HepG2 (cell line): ENCODE data around the gene RBPJ. TPM values are rescaled to one million over a fixed set of nuclear protein-coding genes. Genes with fewer than 3 reads are reported as not detected.

ENCODE experiments used
- HDAC2 ChIP-seq: sonication (generic); formaldehyde crosslinking; IDR thresholded peaks from 2 replicates; pipeline ENCODE4 v1.4.0; 2020; ENCODE audit warnings: missing genetic modification reagents
- ISL2 ChIP-seq: sonication (generic); formaldehyde crosslinking; IDR thresholded peaks from 2 replicates; pipeline ENCODE4 v1.5.0; 2020; ENCODE audit warnings: missing genetic modification reagents
- KDM2A ChIP-seq: sonication (generic); formaldehyde crosslinking; IDR thresholded peaks from 2 replicates; pipeline ENCODE4 v1.4.0; 2020; ENCODE audit warnings: low read depth, missing genetic modification reagents, borderline replicate concordance
- PCBP2 ChIP-seq: fragments of 200-400 bp; formaldehyde crosslinking; optimal IDR thresholded peaks from 2 replicates; pipeline ENCODE3; 2018; ENCODE audit warnings: low read length, low read depth; ENCODE audit not compliant: poor library complexity, severe bottlenecking
- RBM22 ChIP-seq: fragments of 200-400 bp; formaldehyde crosslinking; optimal IDR thresholded peaks from 2 replicates; pipeline ENCODE3; 2017; ENCODE audit warnings: mild to moderate bottlenecking, low read length, moderate library complexity
- YEATS4 ChIP-seq: sonication (generic); formaldehyde crosslinking; IDR thresholded peaks from 2 replicates; pipeline ENCODE4 v1.4.0; 2020; ENCODE audit warnings: missing genetic modification reagents, borderline replicate concordance
- YY1 ChIP-seq: IDR thresholded peaks from 2 replicates; pipeline ENCODE4 v1.6.1; 2011; ENCODE audit warnings: low read length, low read depth, moderate library complexity, mild to moderate bottlenecking; ENCODE audit not compliant: insufficient read depth, insufficient replicate concordance
- ZFP62 ChIP-seq: sonication (generic); formaldehyde crosslinking; IDR thresholded peaks from 2 replicates; pipeline ENCODE4 v1.4.0; 2020; ENCODE audit warnings: missing genetic modification reagents
- ZNF468 ChIP-seq: sonication (generic); formaldehyde crosslinking; IDR thresholded peaks from 2 replicates; pipeline ENCODE4 v1.8.0; 2022; ENCODE audit warnings: mild to moderate bottlenecking, moderate library complexity, missing genetic modification reagents
- polyA plus RNA-seq, 8 experiments: library from polyadenylated mRNA; depleted of rRNA in 3 of 8; stranded (reverse) in 7 of 8; unstranded in 1 of 8; fragments of >200 nt; fragmentation: Illumina TruSeq in 4 of 8; extraction: Trizol in 4 of 8; gene quantifications; 2 replicates each; pipeline versions ENCODE4 v1.2.1 to v1.2.3, GENCODE V29; 2011 to 2016; ENCODE audit warnings: low read depth in 4 of 8, missing spikeins in 1 of 8, mixed read lengths in 1 of 8; ENCODE audit not compliant: insufficient read depth in 1 of 8
- total RNA-seq, 5 experiments: library from RNA; depleted of rRNA; stranded (reverse); fragments of >200 nt; fragmentation: Illumina TruSeq; extraction: Trizol; gene quantifications; 2 replicates each; pipeline ENCODE4 v1.2.3, GENCODE V29; 2016; ENCODE audit warnings: low read depth in 1 of 5
- TF ChIP-seq, protein P1 (sequence below): IDR thresholded peaks from 2 replicates; pipeline ENCODE4 v1.4.0; 2020; ENCODE audit warnings: mild to moderate bottlenecking, missing genetic modification reagents
- TF ChIP-seq, protein P2 (sequence below): sonication (generic); formaldehyde crosslinking; IDR thresholded peaks from 2 replicates; pipeline ENCODE4 v1.5.0; 2020; ENCODE audit warnings: mild to moderate bottlenecking, missing genetic modification reagents
- TF ChIP-seq, protein P3 (sequence below): sonication (generic); formaldehyde crosslinking; IDR thresholded peaks from 2 replicates; pipeline ENCODE4 v1.4.0; 2020; ENCODE audit warnings: missing genetic modification reagents, borderline replicate concordance
- TF ChIP-seq, protein P4 (sequence below): sonication (generic); formaldehyde crosslinking; IDR thresholded peaks from 2 replicates; pipeline ENCODE4 v1.4.0; 2020; ENCODE audit warnings: mild to moderate bottlenecking, missing genetic modification reagents

RBPJ gene
- total and polyA plus RNA-seq, 2 of the 13 experiments (the other 11 are each of a cell fraction or from before 2014, with no cell fraction given), result 25.9 to 33.2 TPM

DNA sequence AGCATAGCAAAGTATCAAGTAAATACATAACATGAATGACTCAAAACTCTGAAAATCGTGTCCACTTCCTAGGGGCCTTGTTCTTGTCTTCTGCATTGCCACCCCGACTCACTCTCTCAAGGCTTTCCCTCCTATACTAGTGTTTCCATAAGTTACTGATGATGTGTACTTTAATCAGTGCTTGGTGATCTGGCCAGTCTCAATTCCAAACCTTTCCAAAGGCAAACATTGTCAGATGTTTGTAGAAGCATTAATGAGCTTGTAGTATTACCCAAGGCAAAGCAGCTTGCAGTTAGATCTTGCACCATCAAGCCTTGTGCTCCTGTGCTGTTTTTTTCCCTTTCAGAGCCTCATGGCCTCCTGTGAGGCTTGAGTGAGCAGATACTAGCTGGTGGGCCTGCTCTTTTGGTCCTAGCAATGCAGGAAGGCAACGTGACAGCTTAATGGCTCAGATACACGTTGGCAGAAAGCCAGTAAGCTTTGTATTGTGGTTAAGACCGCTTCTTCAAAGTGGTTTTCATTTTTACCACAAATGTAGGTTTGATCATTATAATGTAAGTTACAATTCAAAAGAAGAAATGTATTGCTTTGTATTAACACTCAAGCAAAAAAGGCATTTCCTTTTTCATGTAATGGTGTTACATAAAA, 51.8 kb downstream of the RBPJ start (continued):
- TF ChIP-seq, protein P1, sequence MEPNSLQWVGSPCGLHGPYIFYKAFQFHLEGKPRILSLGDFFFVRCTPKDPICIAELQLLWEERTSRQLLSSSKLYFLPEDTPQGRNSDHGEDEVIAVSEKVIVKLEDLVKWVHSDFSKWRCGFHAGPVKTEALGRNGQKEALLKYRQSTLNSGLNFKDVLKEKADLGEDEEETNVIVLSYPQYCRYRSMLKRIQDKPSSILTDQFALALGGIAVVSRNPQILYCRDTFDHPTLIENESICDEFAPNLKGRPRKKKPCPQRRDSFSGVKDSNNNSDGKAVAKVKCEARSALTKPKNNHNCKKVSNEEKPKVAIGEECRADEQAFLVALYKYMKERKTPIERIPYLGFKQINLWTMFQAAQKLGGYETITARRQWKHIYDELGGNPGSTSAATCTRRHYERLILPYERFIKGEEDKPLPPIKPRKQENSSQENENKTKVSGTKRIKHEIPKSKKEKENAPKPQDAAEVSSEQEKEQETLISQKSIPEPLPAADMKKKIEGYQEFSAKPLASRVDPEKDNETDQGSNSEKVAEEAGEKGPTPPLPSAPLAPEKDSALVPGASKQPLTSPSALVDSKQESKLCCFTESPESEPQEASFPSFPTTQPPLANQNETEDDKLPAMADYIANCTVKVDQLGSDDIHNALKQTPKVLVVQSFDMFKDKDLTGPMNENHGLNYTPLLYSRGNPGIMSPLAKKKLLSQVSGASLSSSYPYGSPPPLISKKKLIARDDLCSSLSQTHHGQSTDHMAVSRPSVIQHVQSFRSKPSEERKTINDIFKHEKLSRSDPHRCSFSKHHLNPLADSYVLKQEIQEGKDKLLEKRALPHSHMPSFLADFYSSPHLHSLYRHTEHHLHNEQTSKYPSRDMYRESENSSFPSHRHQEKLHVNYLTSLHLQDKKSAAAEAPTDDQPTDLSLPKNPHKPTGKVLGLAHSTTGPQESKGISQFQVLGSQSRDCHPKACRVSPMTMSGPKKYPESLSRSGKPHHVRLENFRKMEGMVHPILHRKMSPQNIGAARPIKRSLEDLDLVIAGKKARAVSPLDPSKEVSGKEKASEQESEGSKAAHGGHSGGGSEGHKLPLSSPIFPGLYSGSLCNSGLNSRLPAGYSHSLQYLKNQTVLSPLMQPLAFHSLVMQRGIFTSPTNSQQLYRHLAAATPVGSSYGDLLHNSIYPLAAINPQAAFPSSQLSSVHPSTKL (CRISPR knock-in tag), result peak; percentile 77
- TF ChIP-seq RBM22 (peak; percentile 59), YY1 (no peak), ZFP62 (CRISPR knock-in tag) (no peak), HDAC2 (CRISPR knock-in tag) (peak; percentile 78), KDM2A (CRISPR knock-in tag) (no peak), ISL2 (CRISPR knock-in tag) (peak; percentile 67; the same call in 1 of the 2 replicates), PCBP2 (no peak), ZNF468 (CRISPR knock-in tag) (no peak), YEATS4 (CRISPR knock-in tag) (no peak)
- TF ChIP-seq, protein P2, sequence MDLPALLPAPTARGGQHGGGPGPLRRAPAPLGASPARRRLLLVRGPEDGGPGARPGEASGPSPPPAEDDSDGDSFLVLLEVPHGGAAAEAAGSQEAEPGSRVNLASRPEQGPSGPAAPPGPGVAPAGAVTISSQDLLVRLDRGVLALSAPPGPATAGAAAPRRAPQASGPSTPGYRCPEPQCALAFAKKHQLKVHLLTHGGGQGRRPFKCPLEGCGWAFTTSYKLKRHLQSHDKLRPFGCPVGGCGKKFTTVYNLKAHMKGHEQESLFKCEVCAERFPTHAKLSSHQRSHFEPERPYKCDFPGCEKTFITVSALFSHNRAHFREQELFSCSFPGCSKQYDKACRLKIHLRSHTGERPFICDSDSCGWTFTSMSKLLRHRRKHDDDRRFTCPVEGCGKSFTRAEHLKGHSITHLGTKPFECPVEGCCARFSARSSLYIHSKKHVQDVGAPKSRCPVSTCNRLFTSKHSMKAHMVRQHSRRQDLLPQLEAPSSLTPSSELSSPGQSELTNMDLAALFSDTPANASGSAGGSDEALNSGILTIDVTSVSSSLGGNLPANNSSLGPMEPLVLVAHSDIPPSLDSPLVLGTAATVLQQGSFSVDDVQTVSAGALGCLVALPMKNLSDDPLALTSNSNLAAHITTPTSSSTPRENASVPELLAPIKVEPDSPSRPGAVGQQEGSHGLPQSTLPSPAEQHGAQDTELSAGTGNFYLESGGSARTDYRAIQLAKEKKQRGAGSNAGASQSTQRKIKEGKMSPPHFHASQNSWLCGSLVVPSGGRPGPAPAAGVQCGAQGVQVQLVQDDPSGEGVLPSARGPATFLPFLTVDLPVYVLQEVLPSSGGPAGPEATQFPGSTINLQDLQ, result no peak
- TF ChIP-seq, protein P3, sequence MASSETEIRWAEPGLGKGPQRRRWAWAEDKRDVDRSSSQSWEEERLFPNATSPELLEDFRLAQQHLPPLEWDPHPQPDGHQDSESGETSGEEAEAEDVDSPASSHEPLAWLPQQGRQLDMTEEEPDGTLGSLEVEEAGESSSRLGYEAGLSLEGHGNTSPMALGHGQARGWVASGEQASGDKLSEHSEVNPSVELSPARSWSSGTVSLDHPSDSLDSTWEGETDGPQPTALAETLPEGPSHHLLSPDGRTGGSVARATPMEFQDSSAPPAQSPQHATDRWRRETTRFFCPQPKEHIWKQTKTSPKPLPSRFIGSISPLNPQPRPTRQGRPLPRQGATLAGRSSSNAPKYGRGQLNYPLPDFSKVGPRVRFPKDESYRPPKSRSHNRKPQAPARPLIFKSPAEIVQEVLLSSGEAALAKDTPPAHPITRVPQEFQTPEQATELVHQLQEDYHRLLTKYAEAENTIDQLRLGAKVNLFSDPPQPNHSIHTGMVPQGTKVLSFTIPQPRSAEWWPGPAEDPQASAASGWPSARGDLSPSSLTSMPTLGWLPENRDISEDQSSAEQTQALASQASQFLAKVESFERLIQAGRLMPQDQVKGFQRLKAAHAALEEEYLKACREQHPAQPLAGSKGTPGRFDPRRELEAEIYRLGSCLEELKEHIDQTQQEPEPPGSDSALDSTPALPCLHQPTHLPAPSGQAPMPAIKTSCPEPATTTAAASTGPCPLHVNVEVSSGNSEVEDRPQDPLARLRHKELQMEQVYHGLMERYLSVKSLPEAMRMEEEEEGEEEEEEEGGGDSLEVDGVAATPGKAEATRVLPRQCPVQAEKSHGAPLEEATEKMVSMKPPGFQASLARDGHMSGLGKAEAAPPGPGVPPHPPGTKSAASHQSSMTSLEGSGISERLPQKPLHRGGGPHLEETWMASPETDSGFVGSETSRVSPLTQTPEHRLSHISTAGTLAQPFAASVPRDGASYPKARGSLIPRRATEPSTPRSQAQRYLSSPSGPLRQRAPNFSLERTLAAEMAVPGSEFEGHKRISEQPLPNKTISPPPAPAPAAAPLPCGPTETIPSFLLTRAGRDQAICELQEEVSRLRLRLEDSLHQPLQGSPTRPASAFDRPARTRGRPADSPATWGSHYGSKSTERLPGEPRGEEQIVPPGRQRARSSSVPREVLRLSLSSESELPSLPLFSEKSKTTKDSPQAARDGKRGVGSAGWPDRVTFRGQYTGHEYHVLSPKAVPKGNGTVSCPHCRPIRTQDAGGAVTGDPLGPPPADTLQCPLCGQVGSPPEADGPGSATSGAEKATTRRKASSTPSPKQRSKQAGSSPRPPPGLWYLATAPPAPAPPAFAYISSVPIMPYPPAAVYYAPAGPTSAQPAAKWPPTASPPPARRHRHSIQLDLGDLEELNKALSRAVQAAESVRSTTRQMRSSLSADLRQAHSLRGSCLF, result no peak
- TF ChIP-seq, protein P4, sequence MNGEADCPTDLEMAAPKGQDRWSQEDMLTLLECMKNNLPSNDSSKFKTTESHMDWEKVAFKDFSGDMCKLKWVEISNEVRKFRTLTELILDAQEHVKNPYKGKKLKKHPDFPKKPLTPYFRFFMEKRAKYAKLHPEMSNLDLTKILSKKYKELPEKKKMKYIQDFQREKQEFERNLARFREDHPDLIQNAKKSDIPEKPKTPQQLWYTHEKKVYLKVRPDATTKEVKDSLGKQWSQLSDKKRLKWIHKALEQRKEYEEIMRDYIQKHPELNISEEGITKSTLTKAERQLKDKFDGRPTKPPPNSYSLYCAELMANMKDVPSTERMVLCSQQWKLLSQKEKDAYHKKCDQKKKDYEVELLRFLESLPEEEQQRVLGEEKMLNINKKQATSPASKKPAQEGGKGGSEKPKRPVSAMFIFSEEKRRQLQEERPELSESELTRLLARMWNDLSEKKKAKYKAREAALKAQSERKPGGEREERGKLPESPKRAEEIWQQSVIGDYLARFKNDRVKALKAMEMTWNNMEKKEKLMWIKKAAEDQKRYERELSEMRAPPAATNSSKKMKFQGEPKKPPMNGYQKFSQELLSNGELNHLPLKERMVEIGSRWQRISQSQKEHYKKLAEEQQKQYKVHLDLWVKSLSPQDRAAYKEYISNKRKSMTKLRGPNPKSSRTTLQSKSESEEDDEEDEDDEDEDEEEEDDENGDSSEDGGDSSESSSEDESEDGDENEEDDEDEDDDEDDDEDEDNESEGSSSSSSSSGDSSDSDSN (CRISPR knock-in tag), result no peak
